H4 (cell line): Measurements from ENCODE around the gene TPPP. TPM values are rescaled to one million over a fixed set of nuclear protein-coding genes. Genes with fewer than 3 reads are reported as not detected.
A peak's percentile ranks its signal among the peaks of the same experiment; 100 is the strongest.

Source experiments
- DNase-seq: peaks from one replicate; pipeline ENCODE4 v3.0.0-alpha.2; 2015; ENCODE audit warnings: low spot score
- total RNA-seq: library from RNA; depleted of rRNA; stranded (reverse); fragments of >200 nt; shearing (Covaris generic); gene quantifications from 2 replicates; pipeline ENCODE4 v1.2.3, GENCODE V29; 2014

TPPP gene
- total RNA-seq, 1 experiment from 2014 or later, result 0.85 TPM

DNA sequence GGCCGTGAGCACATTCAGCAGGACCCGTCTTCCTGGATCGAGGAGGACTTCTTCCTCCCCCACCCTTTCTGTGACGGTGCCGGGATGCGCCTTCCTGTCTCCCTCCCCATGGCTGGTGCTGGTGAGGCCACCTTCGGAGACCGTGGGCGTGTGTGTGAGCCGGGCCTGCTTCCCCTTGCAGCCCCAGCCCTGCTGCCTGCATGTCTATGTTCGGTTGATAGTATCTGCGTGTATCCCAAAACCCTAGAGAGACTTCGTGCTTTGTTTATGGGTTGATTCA is 68.3 kb downstream of the TPPP start:
- no peak for DNase-seq

DNA sequence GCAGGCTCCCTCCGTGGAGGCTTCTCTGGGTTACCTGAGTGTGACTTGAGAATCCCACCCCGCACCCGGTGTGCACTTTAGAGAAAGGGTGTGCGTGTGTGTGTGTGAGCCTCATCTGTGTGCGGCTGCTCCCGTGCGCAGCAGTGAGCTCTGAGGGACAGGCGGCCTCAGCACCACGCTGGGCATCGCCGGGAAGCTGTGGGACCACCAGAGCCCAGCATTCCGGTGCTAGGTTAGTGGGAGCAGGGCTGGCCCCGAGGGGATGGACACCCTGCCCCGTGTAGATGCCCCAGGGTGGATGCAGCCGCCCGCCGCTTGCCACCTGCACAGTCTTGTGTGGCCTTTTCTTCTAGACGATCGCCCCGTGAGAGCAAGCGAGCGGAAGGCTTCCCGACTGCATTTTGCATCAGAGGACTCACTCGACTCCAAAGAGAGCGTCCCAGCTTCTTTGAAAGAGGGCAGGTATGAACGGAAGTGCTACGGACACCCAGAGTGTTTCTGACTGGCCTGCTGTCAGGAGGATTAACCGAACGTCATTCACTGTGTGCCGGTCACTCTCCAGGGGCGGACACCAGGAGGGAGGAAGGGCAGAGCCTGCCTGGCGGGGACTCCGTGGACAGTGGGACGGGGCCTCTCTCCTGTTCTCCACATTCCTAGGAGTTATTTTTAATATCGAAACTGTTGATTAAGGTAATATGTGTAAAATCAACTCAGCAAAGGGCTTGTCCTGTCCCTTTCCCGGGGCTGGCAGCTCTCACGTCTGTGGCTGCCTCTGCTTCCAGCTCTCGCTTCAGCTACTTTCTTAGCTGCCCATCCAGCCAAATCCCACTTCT is 68.8 kb downstream of the TPPP start:
- no peak for DNase-seq

DNA sequence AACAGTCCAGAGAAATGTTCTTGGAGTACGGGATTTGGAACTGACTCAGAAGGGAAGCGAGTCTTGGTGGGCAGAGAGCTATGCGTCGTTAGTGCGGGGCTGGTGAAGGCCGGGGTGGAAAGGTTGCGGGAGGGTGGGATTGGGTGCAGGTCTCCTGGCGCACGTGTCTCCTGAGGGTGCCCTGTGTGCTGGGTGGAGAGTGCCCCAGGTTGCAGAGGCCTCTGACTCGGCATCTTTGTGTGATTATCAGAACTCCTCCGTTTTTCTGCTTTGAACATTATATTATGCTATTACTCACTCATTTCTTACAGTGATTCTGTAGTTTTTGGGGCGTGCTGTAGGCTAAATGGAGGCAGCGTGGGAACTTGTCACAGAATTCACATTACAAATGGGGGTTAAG is 69.6 kb downstream of the TPPP start:
- DNase-seq, result no peak

DNA sequence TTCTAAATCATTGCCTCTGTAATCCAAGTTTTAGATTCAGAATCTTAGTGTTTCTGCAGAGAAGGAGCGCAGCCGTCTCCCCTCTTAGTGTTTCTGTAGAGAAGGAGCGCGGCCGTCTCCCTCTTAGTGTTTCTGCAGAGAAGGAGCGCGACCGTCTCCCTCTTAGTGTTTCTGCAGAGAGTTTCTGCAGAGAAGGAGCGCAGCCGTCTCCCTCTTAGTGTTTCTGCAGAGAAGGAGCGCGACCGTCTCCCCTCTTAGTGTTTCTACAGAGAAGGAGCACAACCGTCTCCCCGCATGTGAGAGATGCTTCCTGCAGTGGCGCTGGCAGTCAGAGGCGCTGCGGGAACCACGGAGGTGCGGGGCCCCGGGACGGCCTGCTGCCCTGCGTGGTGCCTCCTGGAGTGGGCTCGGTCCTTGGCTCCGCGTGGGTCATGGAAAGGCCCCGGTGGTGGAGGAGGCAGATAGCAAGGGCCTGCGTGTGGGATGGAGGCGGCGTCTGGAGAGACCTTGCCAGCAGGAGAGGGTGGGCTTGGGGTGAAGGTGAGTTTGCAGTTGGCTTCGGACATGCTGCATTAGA is 70.1 kb downstream of the TPPP start:
- no peak for DNase-seq

DNA sequence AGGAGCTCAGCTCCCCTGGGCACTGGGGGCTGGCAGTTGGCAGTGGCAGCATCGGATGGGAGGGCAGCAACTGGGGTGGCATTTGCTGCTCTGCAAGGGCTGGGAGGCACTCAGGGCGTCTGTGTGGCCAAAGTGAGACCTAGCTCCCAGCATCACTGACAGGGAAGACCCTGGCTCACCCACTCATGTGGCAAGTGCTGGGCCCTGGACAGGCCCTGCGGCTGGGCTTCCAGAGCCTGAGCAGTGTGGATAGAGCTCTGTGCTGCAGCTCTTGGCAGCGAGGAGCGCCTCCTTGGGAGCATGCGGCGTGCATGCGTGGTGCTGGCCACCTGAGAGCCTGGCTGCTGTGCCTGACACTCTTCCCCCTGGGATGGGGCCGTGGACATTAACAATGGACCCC is 70.8 kb downstream of the TPPP start:
- DNase-seq, result no peak

DNA sequence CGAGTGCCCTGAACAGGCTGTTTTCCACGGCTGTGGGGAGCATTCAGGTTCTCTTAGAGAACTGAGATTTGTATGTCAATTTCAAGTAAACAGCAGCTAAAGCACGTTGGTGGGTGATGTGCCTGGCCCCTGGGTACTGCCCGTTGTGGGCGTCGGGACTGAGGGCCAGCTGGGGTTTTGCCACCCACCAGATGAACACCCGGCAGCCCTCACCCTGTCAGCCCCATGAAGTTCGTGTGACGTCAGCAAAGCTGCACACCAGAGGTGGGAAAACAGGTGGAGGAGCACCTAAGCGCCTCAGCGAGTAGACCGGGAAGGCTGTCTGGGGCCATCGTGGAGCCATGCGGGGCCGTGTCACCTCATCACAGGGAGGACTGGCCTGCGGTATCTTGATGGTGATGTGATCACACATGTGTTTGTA is 71.8 kb downstream of the TPPP start:
- no peak for DNase-seq

DNA sequence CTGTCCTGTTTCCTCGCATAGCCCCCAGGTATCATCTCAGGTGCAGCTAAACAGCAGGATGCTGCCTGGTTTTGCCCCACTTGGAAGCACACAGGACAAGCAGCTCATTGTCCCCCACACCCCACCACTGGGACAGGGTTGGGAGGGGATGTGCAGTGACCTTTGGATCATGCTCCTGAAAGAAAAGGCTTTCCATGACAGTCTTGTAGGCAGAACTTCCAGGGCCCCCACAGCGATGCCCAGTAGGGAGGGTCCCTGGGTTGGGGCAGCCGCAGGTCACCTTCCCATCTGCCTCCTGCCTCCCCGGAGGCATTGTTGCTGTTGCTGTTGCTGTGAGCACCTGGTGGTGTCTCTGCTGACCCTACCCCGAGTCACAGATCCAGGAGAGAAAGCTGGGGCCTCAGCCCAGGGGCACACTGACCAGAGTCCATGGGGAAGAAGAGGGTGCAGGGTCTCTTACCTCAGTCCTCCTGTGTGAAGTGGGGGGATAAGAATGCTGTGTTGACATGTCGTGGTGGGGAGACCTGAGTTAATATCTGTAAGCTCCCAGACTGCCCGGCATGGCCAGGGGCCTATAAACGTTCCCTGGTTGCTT is 72.5 kb downstream of the TPPP start:
- DNase-seq, result no peak

DNA sequence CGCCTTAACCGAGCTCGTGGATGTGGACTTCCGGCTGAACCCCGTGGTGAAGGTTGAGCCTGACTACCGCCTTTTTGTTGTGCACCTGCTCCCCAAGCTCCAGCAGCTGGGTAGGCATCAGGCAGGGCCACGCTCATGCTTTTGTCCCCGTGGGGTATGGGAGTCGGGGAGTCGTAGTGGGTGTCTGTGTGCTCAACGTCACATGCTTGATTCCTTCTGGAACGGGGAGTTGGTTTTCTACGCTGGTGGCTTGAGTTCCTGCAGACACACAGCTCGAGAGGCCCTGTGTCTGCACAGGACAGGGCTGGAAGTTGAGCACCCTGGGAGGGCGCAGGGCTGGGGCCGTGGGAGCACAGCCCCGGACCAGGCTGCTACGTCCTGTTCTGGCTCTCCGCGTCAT is 73.0 kb downstream of the TPPP start:
- DNase-seq, result no peak

DNA sequence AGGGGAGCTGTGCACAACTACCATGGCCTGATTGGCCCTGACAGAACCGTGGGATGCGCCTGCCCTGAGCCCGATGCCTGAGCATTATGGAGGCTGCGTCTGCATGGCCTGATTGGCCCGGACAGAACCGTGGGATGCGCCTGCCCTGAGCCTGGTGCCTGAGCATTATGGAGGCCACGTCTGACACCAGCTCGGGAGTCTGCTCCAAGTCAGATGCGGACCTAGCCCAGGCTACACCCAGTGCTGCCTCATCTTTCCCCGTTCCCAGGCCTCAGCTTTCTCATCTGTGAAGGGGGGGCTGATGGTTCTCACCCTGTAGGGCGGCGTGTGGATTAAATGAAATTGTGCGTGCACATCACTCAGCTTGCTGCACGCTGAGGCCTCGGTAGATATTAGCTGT is 73.7 kb downstream of the TPPP start:
- DNase-seq, result no peak

DNA sequence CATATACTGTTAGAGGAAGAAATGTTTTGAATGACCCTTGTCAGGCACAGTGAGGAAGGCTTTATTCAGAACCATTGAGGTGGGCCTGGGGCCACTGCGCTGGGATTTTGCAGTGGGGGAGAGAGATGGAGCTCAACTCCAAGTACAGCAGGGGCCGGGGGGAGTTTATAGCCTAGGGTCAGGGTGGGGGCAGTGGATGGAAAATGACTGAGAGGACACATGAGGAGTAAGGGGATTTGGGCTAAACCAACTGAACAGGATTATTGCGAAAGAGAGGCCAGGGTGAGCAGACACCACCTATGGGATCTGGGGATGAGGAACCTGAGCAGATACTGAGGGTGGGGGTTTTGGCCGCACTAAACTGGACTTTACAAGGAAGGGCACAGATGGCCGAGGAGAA is 74.7 kb downstream of the TPPP start:
- no peak for DNase-seq

DNA sequence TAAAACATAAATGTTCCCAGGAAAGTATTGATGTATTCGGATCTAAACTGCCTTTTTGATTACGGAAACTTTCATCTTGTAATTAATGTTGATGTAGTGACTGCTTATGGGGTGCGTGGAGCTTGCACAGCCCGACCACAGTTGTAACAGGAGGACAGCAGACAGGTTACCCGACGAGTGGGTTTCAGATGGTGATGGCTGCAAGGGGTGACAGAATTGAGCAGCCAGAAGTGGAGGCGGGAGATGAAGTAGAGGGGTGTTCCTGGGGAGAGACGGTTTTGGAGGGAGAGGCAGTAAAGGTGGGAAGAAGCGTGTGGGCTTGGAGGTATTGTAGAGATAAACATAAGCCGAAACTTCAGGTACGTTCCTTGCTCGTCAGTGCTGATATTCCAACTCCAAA is 75.3 kb downstream of the TPPP start:
- DNase-seq, result no peak

DNA sequence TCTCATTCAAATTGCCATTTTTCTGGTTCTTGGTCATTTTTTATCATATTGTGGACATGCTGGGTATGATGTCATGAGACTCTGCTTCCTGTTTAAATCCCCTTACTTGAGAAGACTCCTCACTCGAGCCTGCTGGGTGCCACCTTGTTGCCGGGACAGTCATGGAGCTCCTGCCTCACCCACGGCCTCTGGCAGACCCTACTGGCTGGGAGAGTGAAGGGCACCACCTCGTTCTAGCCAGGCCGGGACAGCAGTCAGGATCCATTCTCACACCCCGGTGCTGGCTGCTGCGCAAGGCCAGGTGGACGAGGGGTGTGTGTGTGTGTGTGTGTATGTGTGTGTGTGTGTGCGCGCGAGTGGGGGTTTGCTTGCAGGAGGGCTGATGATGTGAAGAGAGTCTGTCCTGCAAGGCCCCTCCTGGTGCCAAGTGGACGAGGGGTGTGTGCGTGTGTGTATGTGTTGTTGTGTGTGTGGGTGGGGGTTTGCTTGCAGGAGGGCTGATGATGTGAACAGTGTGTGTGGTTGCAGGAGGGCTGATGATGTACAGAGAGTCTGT is 76.6 kb downstream of the TPPP start:
- no peak for DNase-seq

DNA sequence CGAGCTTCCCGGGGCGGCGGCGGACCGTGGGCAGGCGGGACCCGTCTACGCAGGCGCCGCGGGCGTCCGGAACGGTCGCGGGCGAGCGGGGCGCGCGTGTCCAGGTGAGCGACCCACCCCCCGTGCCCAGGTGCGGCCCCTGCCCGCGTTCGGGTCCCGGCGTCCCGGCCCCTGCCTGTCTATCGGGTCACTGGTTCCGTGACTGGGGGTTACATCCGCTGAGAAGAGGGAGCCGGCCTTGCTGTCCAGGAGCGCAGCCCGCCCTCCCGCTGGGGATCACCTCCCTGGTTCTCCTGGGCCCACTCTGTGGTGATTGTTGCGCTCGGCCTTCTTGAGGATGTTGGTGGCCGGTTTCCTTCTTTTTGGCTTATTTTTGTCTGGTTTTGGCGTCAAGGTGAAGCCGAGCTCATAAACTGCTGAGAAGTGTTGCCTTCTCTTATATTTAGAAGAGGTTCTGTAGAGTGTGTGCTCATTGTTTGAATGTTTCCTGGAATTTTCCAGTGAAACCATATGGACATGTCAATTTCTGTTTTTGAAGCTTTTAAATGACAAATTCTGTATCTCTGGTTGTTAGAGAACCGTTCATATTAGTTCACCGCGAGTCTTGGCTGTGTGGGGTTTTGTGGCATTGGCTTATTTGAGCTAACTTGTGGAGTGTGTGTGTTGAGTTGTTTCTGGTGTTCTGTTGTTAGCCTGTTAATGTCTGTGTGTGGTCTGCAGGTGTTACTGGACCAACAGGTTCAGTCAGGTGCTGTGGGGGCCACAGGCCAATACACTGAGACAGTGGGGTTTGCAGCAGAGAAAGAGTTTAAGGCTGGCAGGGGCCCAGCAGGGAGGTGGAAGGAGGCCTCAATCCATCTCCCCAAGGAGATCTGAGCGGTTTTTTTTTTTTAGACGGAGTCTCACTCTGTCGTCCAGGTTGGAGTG is 80.4 kb downstream of the TPPP start:
- DNase-seq, result no peak

DNA sequence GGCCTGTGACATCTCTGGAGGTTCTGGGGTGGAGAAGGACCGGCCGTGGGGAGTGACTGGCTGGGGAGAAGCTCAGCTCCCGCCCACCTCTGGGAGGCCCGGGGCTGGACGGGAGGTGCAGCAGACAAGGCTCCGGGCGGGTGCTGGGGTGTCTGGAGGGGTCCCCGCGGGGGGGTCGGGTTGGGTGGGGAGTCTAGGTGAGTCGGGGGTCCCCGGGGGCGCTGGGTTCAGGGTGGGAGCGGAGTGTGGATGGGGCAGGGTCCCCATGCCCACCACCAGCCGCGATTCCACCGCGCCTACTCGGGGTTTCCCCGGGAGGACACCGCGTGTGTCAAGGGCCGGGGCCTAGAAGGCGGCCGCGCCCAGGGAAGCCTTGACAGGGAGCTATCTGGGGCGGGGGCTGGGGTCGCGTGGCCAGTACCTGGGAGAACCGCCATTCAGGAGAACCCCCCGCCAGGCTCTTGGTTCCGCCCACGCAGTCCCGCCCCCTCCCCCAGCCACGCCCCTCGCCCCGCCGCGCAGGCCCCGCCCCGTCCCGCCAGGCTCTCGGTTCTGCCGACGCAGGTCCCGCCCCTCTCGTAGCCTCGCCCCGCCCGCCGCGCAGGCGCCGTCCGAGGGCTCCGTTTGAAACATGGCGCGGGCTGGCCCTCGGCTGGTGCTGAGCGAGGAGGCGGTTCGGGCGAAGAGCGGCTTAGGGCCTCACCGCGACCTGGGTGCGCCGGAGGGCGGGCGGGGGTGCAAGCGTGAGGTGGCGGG is 81.2 kb downstream of the TPPP start, which contains the start of gene CEP72:
Gene CEP72 (plus strand): TSS at position 610 of the 756 bp plus-strand sequence. CDS start 22 bp downstream, at position 632.
- DNase-seq, result peak; percentile 77

DNA sequence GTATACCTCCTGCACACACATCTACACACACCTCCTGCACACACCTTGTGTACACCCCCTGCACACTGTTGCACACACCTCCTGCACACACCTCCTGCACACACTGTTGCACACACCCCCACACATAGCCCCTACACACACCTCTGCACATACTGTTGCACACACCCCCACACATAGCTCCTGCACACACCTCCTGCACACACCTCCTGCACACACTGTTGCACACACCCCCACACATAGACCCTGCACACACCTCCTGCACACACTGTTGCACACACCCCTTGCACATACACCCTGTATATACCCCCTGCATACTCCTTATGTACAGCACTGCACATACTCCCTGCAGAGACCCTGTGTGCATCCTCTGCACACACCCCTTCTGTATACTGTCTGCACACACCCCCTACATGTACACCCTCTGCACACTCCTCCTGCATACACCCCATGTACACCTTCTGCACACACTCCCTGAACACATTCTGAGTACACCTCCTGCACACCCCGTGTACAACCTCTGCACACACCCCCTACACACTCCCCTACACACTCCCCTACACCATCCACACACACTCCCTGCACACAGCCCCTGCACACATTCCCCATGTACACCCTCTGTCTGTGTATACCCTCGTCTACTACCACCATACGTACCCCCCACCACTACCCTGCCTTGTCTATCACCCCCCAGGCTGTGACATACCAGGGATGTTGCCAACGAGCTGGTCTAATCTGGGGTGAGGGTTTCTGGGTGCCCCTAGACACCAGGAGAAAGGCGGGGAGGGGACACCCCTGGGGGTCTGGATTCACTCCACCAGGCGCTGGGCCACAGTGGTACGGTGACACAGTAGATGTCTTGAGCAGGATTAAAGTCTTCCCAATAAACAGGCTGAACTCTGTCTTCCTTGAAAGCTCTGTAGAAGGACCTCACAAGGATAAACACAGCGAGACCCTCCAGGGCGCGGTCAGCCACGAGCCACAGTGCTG is 82.1 kb downstream of the TPPP start:
- no peak for DNase-seq

DNA sequence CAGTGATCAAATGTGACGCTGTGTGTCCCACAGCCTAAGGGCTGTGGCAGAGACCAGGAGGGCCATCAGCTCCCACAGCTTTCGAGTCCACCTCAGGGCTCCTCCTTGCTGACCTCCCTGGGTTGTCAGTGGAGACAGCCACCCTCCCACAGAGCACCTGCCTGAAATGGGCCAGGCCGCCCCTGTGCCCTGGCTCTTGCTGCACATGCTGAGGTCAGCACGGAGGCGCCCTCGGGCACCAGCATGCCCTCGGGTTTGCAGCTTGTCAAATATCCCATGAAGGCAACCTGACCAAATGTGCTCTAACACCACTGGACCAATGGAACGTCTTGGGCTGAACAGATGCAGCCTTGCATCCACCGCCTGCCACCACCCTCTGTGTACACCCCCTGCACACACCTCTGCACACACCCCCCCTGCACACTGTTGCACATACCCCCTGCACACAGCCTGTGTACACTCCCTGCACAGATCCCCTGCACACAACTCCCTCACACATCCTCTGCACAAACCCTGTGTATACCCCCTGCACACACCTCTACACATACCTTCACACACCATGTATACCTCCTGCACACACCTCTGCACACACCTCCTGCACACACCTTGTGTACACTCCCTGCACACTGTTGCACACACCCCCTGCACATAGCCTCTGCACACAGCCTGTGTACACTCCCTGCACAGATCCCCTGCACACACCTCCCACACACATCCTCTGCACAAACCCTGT is 83.0 kb downstream of the TPPP start:
- DNase-seq, result no peak
